ENCODE data around the gene SLC35G3. TPM values are rescaled to one million over a fixed set of nuclear protein-coding genes. Genes with fewer than 3 reads are reported as not detected.

The SLC35G3 gene
- total RNA-seq, 5 donors from 2014 or later (not counting 1 experiment from before 2014, with no cell fraction given) = not detected

DNA sequence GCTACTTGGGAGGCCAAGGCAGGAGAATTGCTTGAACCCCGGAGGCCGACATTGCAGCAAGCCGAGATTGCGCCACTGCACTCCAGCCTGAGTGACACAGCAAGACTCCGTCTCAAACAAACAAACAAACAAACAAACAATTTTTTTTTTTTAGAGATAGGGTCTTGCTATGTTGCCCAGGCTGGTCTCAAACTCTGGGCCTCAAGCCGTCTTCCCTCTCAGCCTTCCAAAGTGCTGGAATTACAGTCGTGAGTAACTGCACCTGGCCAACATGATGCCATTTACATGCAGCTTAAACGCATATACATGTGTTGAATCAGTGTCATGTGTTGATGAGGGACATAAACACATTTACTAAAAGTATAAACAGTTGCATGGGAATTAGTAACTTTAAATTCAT, 46.7 kb upstream of the SLC35G3 start:
- no peak for ATAC-seq (replicated peaks in 1 of 4)
- H3K36me3 Mint-ChIP-seq = peaks cover 32% of the 10 kb centered on the region
- H3K9me3 Mint-ChIP-seq = no peaks in the 10 kb centered on the region
- CTCF ChIA-PET = interaction anchor here (0.7 to 1.8 kb wide), 6 partner anchors 22 to 299 kb away, joined by 3 to 7 read pairs (median 4); no protein-coding TSS in a partner anchor
- POLR2A ChIA-PET = interaction anchor here (0.6 to 1.3 kb wide), 6 partner anchors 12 to 81 kb away, joined by 3 to 6 read pairs (median 4); no protein-coding TSS in a partner anchor
- peak overlapping the region; percentile 97 to 100 (median 99) for H3K4me3 Mint-ChIP-seq
- WGBS (ENCODE audit: insufficient coverage) = 53% methylated on average over 5 of the region's 8 CpGs
- peaks cover 40 to 55% of the 10 kb centered on the region in 2 experiments for H3K4me1 ChIP-seq (ENCODE audit: control insufficient read depth in 1 of 2, extremely low read depth in 1 of 2, insufficient read depth in 2 of 2, low read length in 2 of 2)
- H3K4me3 ChIP-seq (ENCODE audit: control insufficient read depth in 1 of 2, extremely low read depth in 1 of 2, low read length in 1 of 2) = peak overlapping the region; percentile 95 to 99
- H3K27ac Mint-ChIP-seq = peak overlapping the region; percentile 99
- H3K4me1 Mint-ChIP-seq = peaks cover 57 to 68% (median 59%) of the 10 kb centered on the region in 3 donors
- no peak for DNase-seq
- H3K27me3 Mint-ChIP-seq = no peaks in the 10 kb centered on the region
- H3K27ac ChIP-seq (ENCODE audit: low read length) = peak overlapping the region; percentile 89
- H3K9me3 ChIP-seq = no peaks in the 10 kb centered on the region
- no peaks in the 10 kb centered on the region for H3K27me3 ChIP-seq (replicated peaks in 1 of 2; ENCODE audit: control insufficient read depth in 2 of 2, extremely low read depth in 1 of 2, insufficient read depth in 2 of 2, low read length in 1 of 2)
- peaks cover 0 to 3% of the 10 kb centered on the region in 2 donors for H3K36me3 ChIP-seq (ENCODE audit: control insufficient read depth in 2 of 2, extremely low read depth in 1 of 2, insufficient read depth in 1 of 2, low read length in 1 of 2)

DNA sequence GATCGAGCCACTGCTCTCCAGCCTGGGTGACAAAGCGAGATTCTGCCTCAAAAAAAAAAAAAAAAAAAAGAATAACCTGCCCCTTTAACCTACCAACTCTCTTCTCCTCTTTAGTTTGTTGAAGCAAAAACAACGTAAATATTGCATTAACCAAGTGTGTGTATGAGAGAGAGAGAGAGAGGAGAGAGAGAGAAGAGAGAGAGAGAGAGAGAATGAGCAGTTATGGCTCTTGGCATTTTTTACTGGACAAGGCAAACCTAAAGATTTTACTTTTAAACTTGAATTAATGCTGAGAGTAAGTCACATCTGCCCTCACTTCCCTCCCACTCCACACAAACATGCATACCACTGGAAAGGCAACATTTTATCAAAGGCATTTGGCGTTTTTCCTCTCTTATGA, 45.6 kb upstream of the SLC35G3 start:
- no peak for DNase-seq
- H3K4me3 Mint-ChIP-seq = peak overlapping the region; percentile 97 to 100 (median 99)
- peaks cover 40 to 61% of the 10 kb centered on the region in 2 experiments for H3K4me1 ChIP-seq (ENCODE audit: control insufficient read depth in 1 of 2, extremely low read depth in 1 of 2, insufficient read depth in 2 of 2, low read length in 2 of 2)
- H3K27me3 Mint-ChIP-seq = no peaks in the 10 kb centered on the region
- peaks cover 58 to 68% (median 61%) of the 10 kb centered on the region in 3 donors for H3K4me1 Mint-ChIP-seq
- no peaks in the 10 kb centered on the region for H3K36me3 ChIP-seq (ENCODE audit: control insufficient read depth in 2 of 2, extremely low read depth in 1 of 2, insufficient read depth in 1 of 2, low read length in 1 of 2)
- H3K36me3 Mint-ChIP-seq = peaks cover 24% of the 10 kb centered on the region
- POLR2A ChIA-PET = interaction anchor here in 1 of 2 donors (0.6 to 1.2 kb wide), 4 partner anchors 10 to 194 kb away, joined by 3 to 7 read pairs (median 4); no protein-coding TSS in a partner anchor
- no CpG with 5 or more reads among the region's 4 CpGs for WGBS (ENCODE audit: insufficient coverage)
- no peaks in the 10 kb centered on the region for H3K9me3 ChIP-seq
- peak overlapping the region; percentile 29 for H3K27ac ChIP-seq (ENCODE audit: low read length)
- no peaks in the 10 kb centered on the region for H3K27me3 ChIP-seq (replicated peaks in 1 of 2; ENCODE audit: control insufficient read depth in 2 of 2, extremely low read depth in 1 of 2, insufficient read depth in 2 of 2, low read length in 1 of 2)
- ATAC-seq (replicated peaks in 1 of 4) = no peak
- H3K9me3 Mint-ChIP-seq = no peaks in the 10 kb centered on the region
- H3K4me3 ChIP-seq (ENCODE audit: control insufficient read depth in 1 of 2, extremely low read depth in 1 of 2, low read length in 1 of 2) = peak overlapping the region; percentile 95 to 99
- peak overlapping the region; percentile 99 for H3K27ac Mint-ChIP-seq
- CTCF ChIA-PET = interaction anchor here (0.6 to 1.8 kb wide), 7 partner anchors 11 to 372 kb away, joined by 3 to 8 read pairs (median 4); no protein-coding TSS in a partner anchor

DNA sequence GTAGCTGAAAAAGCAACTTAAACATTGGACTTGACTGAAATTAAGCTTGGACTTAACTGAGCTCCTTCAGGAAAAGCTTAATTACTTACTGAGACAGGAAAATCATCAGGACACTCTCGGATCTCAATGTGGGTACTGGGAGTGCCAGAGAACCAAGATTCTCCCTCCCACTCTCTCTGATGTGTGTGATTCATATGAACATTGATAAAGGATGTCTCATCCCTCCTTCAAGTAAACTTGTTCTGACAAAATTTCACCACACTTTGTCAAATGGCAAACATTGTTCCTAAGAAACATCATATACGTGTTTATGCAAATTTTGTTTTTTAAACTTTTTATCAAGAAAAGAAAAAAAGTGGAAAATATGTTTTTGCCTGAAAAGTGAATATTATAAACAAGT, 44.6 kb upstream of the SLC35G3 start:
- Histone ChIP-seq H3K4me3 (ENCODE audit: control insufficient read depth in 1 of 2, extremely low read depth in 1 of 2, low read length in 1 of 2) (peak overlapping the region in 1 of 2 donors; percentile 95), H3K36me3 (ENCODE audit: control insufficient read depth in 2 of 2, extremely low read depth in 1 of 2, insufficient read depth in 1 of 2, low read length in 1 of 2) (no peaks in the 10 kb centered on the region), H3K27me3 (replicated peaks in 1 of 2; ENCODE audit: control insufficient read depth in 2 of 2, extremely low read depth in 1 of 2, insufficient read depth in 2 of 2, low read length in 1 of 2) (no peaks in the 10 kb centered on the region), H3K9me3 (no peaks in the 10 kb centered on the region), H3K27ac (ENCODE audit: low read length) (peak overlapping the region; percentile 29), H3K4me1 (ENCODE audit: control insufficient read depth in 1 of 2, extremely low read depth in 1 of 2, insufficient read depth in 2 of 2, low read length in 2 of 2) (peaks cover 39 to 55% of the 10 kb centered on the region in 2 experiments)
- ATAC-seq (replicated peaks in 1 of 4) = no peak
- peaks cover 16% of the 10 kb centered on the region for H3K36me3 Mint-ChIP-seq
- H3K4me1 Mint-ChIP-seq = peaks cover 61 to 65% (median 64%) of the 10 kb centered on the region in 3 donors
- DNase-seq = no peak
- POLR2A ChIA-PET = interaction anchor here (0.5 to 1.4 kb wide), 5 partner anchors 24 to 298 kb away, joined by 3 to 5 read pairs (median 4); no protein-coding TSS in a partner anchor
- no peaks in the 10 kb centered on the region for H3K9me3 Mint-ChIP-seq
- H3K27me3 Mint-ChIP-seq = no peaks in the 10 kb centered on the region
- CTCF ChIA-PET = interaction anchor here in 1 of 2 donors (0.6 to 1.2 kb wide), 4 partner anchors 11 to 1310 kb away, joined by 4 to 5 read pairs (median 4); no protein-coding TSS in a partner anchor
- no CpG with 5 or more reads among the region's 2 CpGs for WGBS (ENCODE audit: insufficient coverage)
- H3K27ac Mint-ChIP-seq = peak overlapping the region; percentile 99
- peak overlapping the region; percentile 97 to 100 (median 99) for H3K4me3 Mint-ChIP-seq

DNA sequence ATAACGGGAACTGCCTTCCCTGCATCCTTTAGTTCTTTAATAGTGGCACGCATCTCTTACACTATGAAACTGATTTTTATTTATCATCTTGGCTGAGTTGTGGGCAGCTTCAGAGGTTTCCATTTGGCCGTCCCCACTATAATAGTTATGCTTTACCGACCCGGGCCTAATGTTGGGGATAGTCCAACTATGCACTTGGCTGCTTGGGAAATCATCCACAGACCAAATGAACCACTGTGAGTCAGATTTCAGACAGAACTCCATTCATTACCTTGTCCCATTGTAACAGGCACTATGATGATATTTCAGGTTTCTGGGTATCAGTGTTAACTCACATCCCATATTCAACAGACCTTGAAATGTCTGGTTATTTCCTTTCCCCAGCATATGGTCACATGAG, 42.6 kb upstream of the SLC35G3 start:
- H3K4me1 Mint-ChIP-seq = peaks cover 79 to 80% (median 80%) of the 10 kb centered on the region in 3 donors
- ChIA-PET POLR2A (no interaction called here), CTCF (interaction anchor here in 1 of 2 donors (1.4 kb wide), 1 partner anchor 76 kb away, joined by 3 read pairs; no protein-coding TSS in a partner anchor)
- Histone ChIP-seq H3K27me3 (replicated peaks in 1 of 2; ENCODE audit: control insufficient read depth in 2 of 2, extremely low read depth in 1 of 2, insufficient read depth in 2 of 2, low read length in 1 of 2) (no peaks in the 10 kb centered on the region), H3K4me1 (ENCODE audit: control insufficient read depth in 1 of 2, extremely low read depth in 1 of 2, insufficient read depth in 2 of 2, low read length in 2 of 2) (peaks cover 42 to 56% of the 10 kb centered on the region in 2 experiments), H3K4me3 (ENCODE audit: control insufficient read depth in 1 of 2, extremely low read depth in 1 of 2, low read length in 1 of 2) (no peak overlapping the region), H3K9me3 (no peaks in the 10 kb centered on the region), H3K36me3 (ENCODE audit: control insufficient read depth in 2 of 2, extremely low read depth in 1 of 2, insufficient read depth in 1 of 2, low read length in 1 of 2) (peaks cover 0 to 3% of the 10 kb centered on the region in 2 donors), H3K27ac (ENCODE audit: low read length) (peak overlapping the region; percentile 29)
- peak overlapping the region; percentile 99 for H3K27ac Mint-ChIP-seq
- WGBS (ENCODE audit: insufficient coverage) = no CpG with 5 or more reads among the region's 5 CpGs
- no peaks in the 10 kb centered on the region for H3K9me3 Mint-ChIP-seq
- peaks cover 16% of the 10 kb centered on the region for H3K36me3 Mint-ChIP-seq
- no peak for DNase-seq
- peak overlapping the region in 1 of 3 donors; percentile 100 for H3K4me3 Mint-ChIP-seq
- no peaks in the 10 kb centered on the region for H3K27me3 Mint-ChIP-seq
- ATAC-seq (replicated peaks in 1 of 4) = no peak

DNA sequence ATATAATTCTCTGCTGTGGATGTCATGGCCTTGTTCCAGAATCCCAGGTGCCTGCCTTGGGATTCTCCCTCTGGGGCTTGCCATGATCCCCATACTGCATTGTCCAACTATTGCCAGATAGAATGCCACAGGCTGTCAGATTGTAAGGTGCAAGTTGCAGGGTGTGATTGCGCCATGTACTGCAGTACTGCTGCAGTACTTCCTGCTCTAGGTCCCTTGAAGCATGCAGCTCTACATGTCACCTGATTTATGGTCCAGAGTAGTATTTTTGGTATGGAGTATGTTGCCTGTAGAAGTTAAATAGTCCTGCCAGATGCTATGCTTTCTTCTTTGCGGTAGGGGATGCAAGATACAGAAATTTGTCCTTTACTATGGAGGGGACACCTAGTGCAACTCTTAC, 41.7 kb upstream of the SLC35G3 start:
- Histone ChIP-seq H3K27me3 (replicated peaks in 1 of 2; ENCODE audit: control insufficient read depth in 2 of 2, extremely low read depth in 1 of 2, insufficient read depth in 2 of 2, low read length in 1 of 2) (no peaks in the 10 kb centered on the region), H3K4me3 (ENCODE audit: control insufficient read depth in 1 of 2, extremely low read depth in 1 of 2, low read length in 1 of 2) (peak overlapping the region in 1 of 2 donors; percentile 1), H3K4me1 (ENCODE audit: control insufficient read depth in 1 of 2, extremely low read depth in 1 of 2, insufficient read depth in 2 of 2, low read length in 2 of 2) (peaks cover 42 to 50% of the 10 kb centered on the region in 2 experiments), H3K36me3 (ENCODE audit: control insufficient read depth in 2 of 2, extremely low read depth in 1 of 2, insufficient read depth in 1 of 2, low read length in 1 of 2) (peaks cover 0 to 4% of the 10 kb centered on the region in 2 donors), H3K27ac (ENCODE audit: low read length) (peak overlapping the region; percentile 29), H3K9me3 (no peaks in the 10 kb centered on the region)
- ATAC-seq (replicated peaks in 1 of 4) (peak in 3 of 4 experiments; percentile 37 to 74 (median 66)), DNase-seq (no peak)
- Mint-ChIP-seq H3K27ac (peak overlapping the region; percentile 99), H3K27me3 (no peaks in the 10 kb centered on the region), H3K9me3 (no peaks in the 10 kb centered on the region), H3K4me1 (peaks cover 86 to 88% (median 87%) of the 10 kb centered on the region in 3 donors), H3K36me3 (peaks cover 21% of the 10 kb centered on the region), H3K4me3 (peak overlapping the region in 2 of 3 donors; percentile 25 to 100)
- 14% methylated on average over 1 of the region's 2 CpGs for WGBS (ENCODE audit: insufficient coverage)
- ChIA-PET CTCF (interaction anchor here in 1 of 2 donors (0.6 kb wide), 1 partner anchor 430 kb away, joined by 3 read pairs; no protein-coding TSS in a partner anchor), POLR2A (interaction anchor here in 1 of 2 donors (0.5 kb wide), 1 partner anchor 104 kb away, joined by 3 read pairs; no protein-coding TSS in a partner anchor)

DNA sequence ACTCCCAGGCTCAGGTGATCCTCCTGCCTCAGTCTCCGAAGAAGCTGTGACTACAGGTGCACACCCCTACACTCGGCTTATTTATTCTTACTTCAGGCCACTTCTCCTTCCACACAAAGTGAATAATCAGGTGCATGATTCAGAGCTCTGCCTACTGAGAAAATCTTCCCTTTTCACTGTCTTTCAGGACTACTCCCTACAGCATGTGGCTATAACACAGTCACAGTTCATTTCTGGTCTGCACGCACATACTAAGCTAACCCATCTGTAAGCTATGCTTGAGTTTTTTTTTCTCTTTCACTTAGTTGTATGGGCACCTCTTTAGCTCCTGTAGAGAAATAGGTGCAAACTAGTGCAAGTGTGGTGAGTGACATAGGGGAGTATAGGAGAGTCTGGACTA, 41.1 kb upstream of the SLC35G3 start:
- CTCF ChIA-PET = interaction anchor here in 1 of 2 donors (0.6 kb wide), 1 partner anchor 431 kb away, joined by 3 read pairs; no protein-coding TSS in a partner anchor
- Mint-ChIP-seq H3K4me1 (peaks cover 89 to 93% (median 92%) of the 10 kb centered on the region in 3 donors), H3K27me3 (no peaks in the 10 kb centered on the region), H3K27ac (peak overlapping the region; percentile 99), H3K36me3 (peaks cover 26% of the 10 kb centered on the region), H3K4me3 (peak overlapping the region; percentile 21 to 100 (median 25)), H3K9me3 (no peaks in the 10 kb centered on the region)
- peaks cover 0 to 4% of the 10 kb centered on the region in 2 donors for H3K36me3 ChIP-seq (ENCODE audit: control insufficient read depth in 2 of 2, extremely low read depth in 1 of 2, insufficient read depth in 1 of 2, low read length in 1 of 2)
- H3K27me3 ChIP-seq (replicated peaks in 1 of 2; ENCODE audit: control insufficient read depth in 2 of 2, extremely low read depth in 1 of 2, insufficient read depth in 2 of 2, low read length in 1 of 2) = no peaks in the 10 kb centered on the region
- peaks cover 41 to 43% of the 10 kb centered on the region in 2 experiments for H3K4me1 ChIP-seq (ENCODE audit: control insufficient read depth in 1 of 2, extremely low read depth in 1 of 2, insufficient read depth in 2 of 2, low read length in 2 of 2)
- no peaks in the 10 kb centered on the region for H3K9me3 ChIP-seq
- H3K27ac ChIP-seq (ENCODE audit: low read length) = peak overlapping the region; percentile 29
- POLR2A ChIA-PET = interaction anchor here in 1 of 2 donors (0.5 kb wide), 1 partner anchor 105 kb away, joined by 3 read pairs; no protein-coding TSS in a partner anchor
- H3K4me3 ChIP-seq (ENCODE audit: control insufficient read depth in 1 of 2, extremely low read depth in 1 of 2, low read length in 1 of 2) = no peak overlapping the region
- ATAC-seq (replicated peaks in 1 of 4) (peak in 3 of 4 experiments; percentile 15 to 35 (median 28)), DNase-seq (no peak)
- WGBS (ENCODE audit: insufficient coverage) = 96% methylated on average over 2 of the region's 3 CpGs
